Fibroblast of the aortic adventitia (primary cell): Measurements from ENCODE around the gene DCC. TPM values are rescaled to one million over a fixed set of nuclear protein-coding genes. Genes with fewer than 3 reads are reported as not detected.

Experiments
- DNase-seq: peaks from one replicate; pipeline ENCODE4 v3.0.0-alpha.2; 2010; ENCODE audit warnings: low read depth
- H3K4me3 ChIP-seq: 2 replicates; pipeline ENCODE4 v1.5.1; 2011; ENCODE audit warnings: low read depth, mild to moderate bottlenecking, control low read depth, low read length, moderate library complexity
- total RNA-seq: library from RNA; depleted of rRNA; stranded (reverse); fragments of >200 nt; gene quantifications from 2 replicates; pipeline ENCODE4 v1.2.3, GENCODE V29; 2012; ENCODE audit warnings: low replicate concordance
- TF ChIP-seq, protein P1 (sequence below): IDR thresholded peaks from 2 replicates; pipeline ENCODE4 v1.5.1; 2011; ENCODE audit warnings: mild to moderate bottlenecking, low read length, control low read depth, inconsistent platforms; ENCODE audit not compliant: insufficient read depth

DCC gene
- total RNA-seq, 1 donor, result 0.09 TPM

DNA sequence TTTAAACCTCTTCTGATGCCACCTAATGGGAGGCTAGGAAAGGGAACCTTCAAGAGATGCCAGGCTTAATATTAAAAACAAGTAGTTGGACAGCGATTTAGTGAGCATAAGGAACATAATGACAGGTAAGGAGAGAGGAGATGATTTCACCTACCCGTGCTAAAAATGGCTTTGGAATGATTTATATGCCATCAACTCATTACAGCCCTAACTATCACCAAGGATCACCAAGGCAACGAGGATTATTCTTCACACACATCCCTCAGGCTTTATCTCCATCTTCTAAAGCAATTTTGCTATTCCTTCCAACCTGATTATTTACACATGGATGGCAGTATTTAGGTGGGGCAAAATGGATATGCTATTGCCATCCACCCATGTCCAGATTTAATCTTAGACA, 237.8 kb downstream of the DCC start:
- H3K4me3 ChIP-seq, result no peak overlapping the region
- TF ChIP-seq, protein P1, sequence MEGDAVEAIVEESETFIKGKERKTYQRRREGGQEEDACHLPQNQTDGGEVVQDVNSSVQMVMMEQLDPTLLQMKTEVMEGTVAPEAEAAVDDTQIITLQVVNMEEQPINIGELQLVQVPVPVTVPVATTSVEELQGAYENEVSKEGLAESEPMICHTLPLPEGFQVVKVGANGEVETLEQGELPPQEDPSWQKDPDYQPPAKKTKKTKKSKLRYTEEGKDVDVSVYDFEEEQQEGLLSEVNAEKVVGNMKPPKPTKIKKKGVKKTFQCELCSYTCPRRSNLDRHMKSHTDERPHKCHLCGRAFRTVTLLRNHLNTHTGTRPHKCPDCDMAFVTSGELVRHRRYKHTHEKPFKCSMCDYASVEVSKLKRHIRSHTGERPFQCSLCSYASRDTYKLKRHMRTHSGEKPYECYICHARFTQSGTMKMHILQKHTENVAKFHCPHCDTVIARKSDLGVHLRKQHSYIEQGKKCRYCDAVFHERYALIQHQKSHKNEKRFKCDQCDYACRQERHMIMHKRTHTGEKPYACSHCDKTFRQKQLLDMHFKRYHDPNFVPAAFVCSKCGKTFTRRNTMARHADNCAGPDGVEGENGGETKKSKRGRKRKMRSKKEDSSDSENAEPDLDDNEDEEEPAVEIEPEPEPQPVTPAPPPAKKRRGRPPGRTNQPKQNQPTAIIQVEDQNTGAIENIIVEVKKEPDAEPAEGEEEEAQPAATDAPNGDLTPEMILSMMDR, result no peak
- DNase-seq, result no peak

DNA sequence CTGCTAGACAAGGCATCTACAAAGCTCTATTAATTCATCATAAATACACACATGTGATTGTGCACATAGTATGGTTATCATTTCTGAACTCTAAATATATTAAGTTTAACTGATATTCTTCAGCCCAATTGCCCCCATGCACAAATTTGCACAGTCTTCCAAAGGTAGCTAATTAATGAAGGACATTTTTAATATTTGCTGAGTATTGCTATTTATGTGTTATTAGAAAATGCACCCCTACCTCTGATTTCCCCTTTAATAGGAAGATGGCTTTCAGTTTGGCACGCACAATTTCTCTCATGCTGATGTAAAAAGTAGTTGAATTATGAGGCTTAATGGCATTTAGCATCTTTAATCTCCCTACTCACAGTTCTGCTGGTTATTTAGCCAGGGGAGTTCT, 242.1 kb downstream of the DCC start:
- TF ChIP-seq, protein P1, result no peak
- no peak overlapping the region for H3K4me3 ChIP-seq
- no peak for DNase-seq

GRCh38 chr18:52582516-52582915, 242.5 kb downstream of the DCC start:
- DNase-seq, result no peak
- no peak overlapping the region for H3K4me3 ChIP-seq
- TF ChIP-seq, protein P1, result no peak

DNA sequence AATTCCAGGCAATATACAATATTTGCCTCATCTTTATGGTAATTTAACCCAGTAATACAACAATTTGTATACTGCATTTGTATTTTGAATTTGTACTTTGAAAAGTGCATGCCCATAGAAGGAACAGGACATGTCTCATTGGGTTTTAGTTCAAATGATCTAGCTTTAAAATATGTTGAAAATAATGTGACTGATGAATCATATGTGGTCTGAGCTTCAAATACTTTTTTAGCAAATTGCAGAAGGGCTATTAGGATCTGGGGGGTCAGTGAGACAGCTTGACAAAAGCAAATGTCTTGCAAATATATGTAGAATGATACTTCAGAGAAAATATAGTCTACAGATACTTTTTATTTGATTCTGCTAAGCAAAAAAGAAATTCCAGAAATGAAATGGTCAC, 248.9 kb downstream of the DCC start:
- H3K4me3 ChIP-seq, result no peak overlapping the region
- DNase-seq, result no peak

DNA sequence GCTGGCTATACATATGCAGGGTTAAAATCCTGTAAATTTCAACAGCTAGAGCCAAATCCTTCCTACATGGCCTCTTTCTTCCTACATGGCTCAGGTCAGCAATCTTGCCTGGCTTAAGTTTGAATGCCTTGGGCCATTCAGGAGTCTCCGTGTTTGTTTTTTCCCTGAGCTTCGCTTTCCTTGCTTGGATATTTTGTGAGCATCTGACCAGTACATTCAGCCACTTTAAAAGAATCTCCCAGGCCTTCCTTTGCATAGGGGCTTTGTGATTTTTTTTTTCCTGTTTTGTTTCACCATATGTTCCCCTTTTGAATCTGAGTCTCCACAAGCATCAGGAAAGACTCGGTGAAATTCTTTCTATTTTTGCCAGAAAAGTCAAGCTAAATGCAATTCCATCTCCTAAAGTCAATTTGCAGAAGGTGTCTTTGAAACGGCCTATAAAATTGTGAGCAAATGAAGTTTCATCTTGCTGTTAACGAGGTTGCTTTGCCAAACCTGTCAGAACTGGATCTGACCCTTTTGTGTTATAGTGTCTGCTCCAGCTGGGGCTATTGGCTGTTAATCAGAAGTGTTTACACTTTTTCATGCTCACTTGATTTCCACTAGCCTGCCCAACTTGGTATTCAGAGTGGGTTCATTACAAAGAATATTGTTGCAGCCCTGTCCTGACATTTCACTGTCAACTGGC, 256.9 kb downstream of the DCC start:
- DNase-seq, result no peak
- TF ChIP-seq, protein P1, result no peak
- no peak overlapping the region for H3K4me3 ChIP-seq

More for the DNA sequence above, 248.9 kb downstream of the DCC start:
- TF ChIP-seq, protein P1, result no peak

- no peak for DNase-seq
- TF ChIP-seq, protein P1, result no peak
These were observed 258.9 kb downstream of the DCC start for GRCh38 chr18:52598921-52599320.

GRCh38 chr18:52602820-52603219, 262.8 kb downstream of the DCC start:
- H3K4me3 ChIP-seq, result no peak overlapping the region
- DNase-seq, result no peak
- TF ChIP-seq, protein P1, result no peak

More at GRCh38 chr18:52598921-52599320, 258.9 kb downstream of the DCC start:
- H3K4me3 ChIP-seq, result no peak overlapping the region
